Measurements from ENCODE around the gene JAGN1. TPM values are rescaled to one million over a fixed set of nuclear protein-coding genes. Genes with fewer than 3 reads are reported as not detected.

JAGN1 gene
- total and polyA plus RNA-seq, 2 of the 8 experiments (the other 6 are each of a cell fraction or from before 2014, with no cell fraction given): 26.9 to 51.6 TPM

DNA sequence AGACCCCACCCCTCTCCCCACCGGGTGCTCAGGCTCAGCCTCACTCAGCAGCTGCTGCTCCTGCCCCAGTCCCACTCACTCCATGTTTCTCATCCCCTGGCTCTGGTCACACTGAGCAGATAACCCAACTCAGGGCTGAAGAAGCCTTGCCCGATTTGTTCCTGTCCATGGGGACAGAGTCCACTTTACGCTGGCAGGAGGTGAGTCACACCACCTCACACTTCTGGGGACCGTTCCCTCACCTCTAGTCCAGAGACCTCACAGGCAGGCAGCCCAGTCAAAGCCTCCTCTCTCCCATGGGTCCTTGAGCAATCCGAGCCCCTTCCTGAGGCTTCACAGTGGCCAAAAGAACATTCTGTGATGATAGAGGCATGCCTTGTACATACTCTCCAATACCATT, 11.7 kb upstream of the JAGN1 start (continued):
- no peak for TF ChIP-seq SIN3A (conservative IDR thresholded peaks at IDR 0.05 in 1 of 2, IDR thresholded peaks at IDR 0.05 in 1 of 2; ENCODE audit: low read depth in 1 of 2, low read length in 2 of 2)
